ENCODE measurements around the gene TMEM125. TPM values are rescaled to one million over a fixed set of nuclear protein-coding genes. Genes with fewer than 3 reads are reported as not detected.

Gene TMEM125
- total RNA-seq, 4 donors from 2014 or later, result 19.7 to 66.8 (median 51.2) TPM

DNA sequence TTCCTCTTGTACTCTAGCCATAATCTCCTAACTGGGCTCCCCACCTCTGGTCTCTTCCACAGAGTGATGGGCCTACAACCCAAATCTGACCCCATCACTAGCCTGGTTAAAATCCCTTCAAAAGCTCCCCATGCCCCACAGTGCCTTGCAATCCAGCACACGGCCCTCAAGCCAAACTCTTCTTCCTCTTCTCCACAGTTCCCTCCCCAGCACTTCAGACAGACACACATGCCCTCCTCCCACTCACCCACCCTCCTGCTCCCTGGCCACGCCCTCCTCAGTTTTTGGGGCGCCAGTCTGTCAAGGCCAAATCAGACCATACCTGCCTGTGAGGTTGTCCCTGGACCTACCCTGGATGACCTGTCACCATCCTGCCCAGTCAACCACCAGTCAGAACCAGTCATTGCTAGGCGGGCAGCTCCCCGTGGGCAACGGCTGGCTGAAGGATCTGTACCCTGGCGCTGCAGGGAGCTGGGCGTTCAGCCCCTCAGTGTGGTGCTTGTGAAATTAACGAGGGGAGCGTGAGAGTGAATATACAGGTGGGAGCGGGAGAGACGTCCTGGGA, 14.8 kb downstream of the TMEM125 start:
- DNase-seq, result no peak
- 54% methylated on average over 12 of the region's 12 CpGs; no CpG with 5 or more reads in 1 of the 2 donors for WGBS, 2 donors (ENCODE audit: low coverage in 1 of 2)
- Histone ChIP-seq H3K4me3 (peak overlapping the region in 3 of 4 donors; percentile 37 to 47 (median 43)), H3K4me1 (peaks cover 0 to 13% (median 7%) of the 10 kb centered on the region in 4 donors), H3K27me3 (no peaks in the 10 kb centered on the region), H3K27ac (peak overlapping the region; percentile 77 to 85 (median 82)), H3K9me3 (no peaks in the 10 kb centered on the region), H3K36me3 (no peaks in the 10 kb centered on the region)
- no peak for TF ChIP-seq POLR2AphosphoS5 (IDR thresholded peaks at IDR 0.05)
- TF ChIP-seq EP300 (IDR thresholded peaks at IDR 0.05; ENCODE audit: low read depth), result no peak
- TF ChIP-seq POLR2A (IDR thresholded peaks at IDR 0.05), result no peak
- TF ChIP-seq, protein P1, sequence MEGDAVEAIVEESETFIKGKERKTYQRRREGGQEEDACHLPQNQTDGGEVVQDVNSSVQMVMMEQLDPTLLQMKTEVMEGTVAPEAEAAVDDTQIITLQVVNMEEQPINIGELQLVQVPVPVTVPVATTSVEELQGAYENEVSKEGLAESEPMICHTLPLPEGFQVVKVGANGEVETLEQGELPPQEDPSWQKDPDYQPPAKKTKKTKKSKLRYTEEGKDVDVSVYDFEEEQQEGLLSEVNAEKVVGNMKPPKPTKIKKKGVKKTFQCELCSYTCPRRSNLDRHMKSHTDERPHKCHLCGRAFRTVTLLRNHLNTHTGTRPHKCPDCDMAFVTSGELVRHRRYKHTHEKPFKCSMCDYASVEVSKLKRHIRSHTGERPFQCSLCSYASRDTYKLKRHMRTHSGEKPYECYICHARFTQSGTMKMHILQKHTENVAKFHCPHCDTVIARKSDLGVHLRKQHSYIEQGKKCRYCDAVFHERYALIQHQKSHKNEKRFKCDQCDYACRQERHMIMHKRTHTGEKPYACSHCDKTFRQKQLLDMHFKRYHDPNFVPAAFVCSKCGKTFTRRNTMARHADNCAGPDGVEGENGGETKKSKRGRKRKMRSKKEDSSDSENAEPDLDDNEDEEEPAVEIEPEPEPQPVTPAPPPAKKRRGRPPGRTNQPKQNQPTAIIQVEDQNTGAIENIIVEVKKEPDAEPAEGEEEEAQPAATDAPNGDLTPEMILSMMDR (IDR thresholded peaks at IDR 0.05), result no peak
- intact Hi-C loops (cut with DNase I; ENCODE audit: low total_unique reads) (no loop called here), in situ Hi-C loops (cut with MboI; ENCODE audit: low pct_ligation_motif_present in 1 of 4, low pct_unique_long_range_greater_than_20kb in 1 of 4, low sequenced_read_pairs in 3 of 4) (no loop called here)

DNA sequence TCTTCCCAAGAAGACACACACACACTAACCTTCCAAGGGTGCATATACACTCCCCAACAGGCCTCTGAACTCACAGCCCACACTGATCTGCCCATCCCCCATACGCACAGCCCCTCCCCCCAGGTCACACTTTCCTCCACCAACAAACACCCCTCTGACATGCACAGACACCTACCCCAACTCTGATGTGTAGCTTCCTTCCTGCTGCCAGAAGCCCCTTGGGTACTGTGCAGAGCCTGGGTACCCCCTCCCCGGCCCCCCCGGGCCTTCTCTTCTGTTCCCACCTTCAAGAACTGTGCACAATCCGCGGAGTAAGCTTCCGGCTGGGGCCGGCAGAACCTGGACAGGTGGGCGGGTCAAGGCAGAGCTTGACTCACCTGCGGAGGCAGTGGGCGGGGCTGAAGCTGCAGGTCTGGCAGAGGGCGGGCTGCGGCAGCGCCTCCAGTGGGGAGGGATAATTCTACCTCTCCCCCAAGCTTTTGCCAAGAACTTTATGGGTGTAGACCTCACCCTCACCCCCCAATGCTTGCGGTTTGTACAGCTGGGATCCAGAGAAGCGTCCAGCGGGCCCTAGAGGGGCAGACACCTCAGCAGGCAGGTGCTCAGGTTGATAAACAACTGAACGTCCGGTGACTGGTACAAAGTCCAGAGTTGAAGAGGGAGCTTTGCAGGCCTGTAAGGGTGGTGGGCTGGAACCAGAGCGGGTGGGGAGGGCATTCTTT, 15.6 kb downstream of the TMEM125 start, which contains the start of gene C1orf210:
C1orf210 (minus strand) TSS at position 313 of the 722 bp plus-strand sequence. CDS start 2,311 bp downstream, outside the sequence.
- peak; percentile 74 for TF ChIP-seq POLR2A (IDR thresholded peaks at IDR 0.05)
- TF ChIP-seq POLR2AphosphoS5 (IDR thresholded peaks at IDR 0.05), result peak in 2 of 3 donors; percentile 71 to 76
- TF ChIP-seq, protein P1 (IDR thresholded peaks at IDR 0.05), result peak; percentile 10 to 60 (median 33)
- no peak for TF ChIP-seq EP300 (IDR thresholded peaks at IDR 0.05; ENCODE audit: low read depth)
- H3K27me3 ChIP-seq, result no peaks in the 10 kb centered on the region
- no peaks in the 10 kb centered on the region for H3K36me3 ChIP-seq
- in situ Hi-C loops (cut with MboI; ENCODE audit: low pct_ligation_motif_present in 1 of 4, low pct_unique_long_range_greater_than_20kb in 1 of 4, low sequenced_read_pairs in 3 of 4), result no loop called here
- no peaks in the 10 kb centered on the region for H3K9me3 ChIP-seq
- WGBS, 2 donors (ENCODE audit: low coverage in 1 of 2), result 23 to 42% methylated on average over 4 to 19 of the region's 19 CpGs
- H3K27ac ChIP-seq, result peak within 1 kb of the TSS; percentile 77 to 85 (median 82)
- peak; percentile 93 for DNase-seq
- H3K4me1 ChIP-seq, result peaks cover 0 to 15% (median 7%) of the 10 kb centered on the region in 4 donors
- peak within 1 kb of the TSS in 3 of 4 donors; percentile 37 to 47 (median 43) for H3K4me3 ChIP-seq
- intact Hi-C loops (cut with DNase I; ENCODE audit: low total_unique reads), result no loop called here

DNA sequence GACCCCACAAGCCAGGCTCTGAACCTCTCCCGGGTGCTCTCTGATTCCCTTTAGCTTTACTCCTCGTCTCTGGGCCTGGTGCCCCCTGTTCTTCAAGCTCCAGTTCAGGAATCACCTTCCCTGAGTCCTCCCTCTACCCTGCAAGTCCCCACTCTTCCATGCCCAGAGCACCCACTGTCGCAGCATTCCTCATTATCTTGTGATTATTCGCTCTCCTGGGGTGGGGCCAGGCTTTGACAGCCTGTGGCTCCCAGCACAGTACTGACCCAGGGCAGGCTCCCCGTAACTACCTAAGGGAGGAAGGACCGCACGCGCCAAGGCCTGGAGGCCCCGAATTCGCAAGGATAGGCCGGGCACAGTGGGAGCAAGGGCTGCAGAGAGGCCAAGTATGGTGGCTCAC, 16.3 kb downstream of the TMEM125 start:
- intact Hi-C loops (cut with DNase I; ENCODE audit: low total_unique reads), result no loop called here
- 80% methylated on average over 11 of the region's 11 CpGs; no CpG with 5 or more reads in 1 of the 2 donors for WGBS, 2 donors (ENCODE audit: low coverage in 1 of 2)

DNA sequence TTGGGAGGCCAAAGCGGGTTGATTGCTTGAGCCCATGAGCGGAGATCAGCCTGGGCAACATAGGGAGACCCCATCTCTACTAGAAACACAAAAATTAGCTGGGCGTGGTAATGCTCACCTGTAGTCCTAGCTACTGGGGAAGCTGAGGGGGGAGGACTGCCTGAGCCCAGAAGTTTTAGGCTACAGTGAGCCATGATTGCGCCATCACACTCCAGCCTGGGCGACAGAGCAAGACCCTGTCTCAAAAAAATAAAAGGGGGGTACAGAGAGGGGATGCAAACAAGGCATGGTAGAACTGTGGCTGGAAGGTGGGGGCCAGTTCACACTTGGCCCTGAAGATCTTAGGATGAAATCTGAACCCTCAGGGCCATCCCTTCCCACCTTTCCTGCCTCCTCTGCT, 16.8 kb downstream of the TMEM125 start:
- 80 to 94% methylated on average over 2 to 5 of the region's 5 CpGs for WGBS, 2 donors (ENCODE audit: low coverage in 1 of 2)

More for the DNA sequence above, 16.3 kb downstream of the TMEM125 start:
- Histone ChIP-seq H3K27ac (peak overlapping the region; percentile 77 to 85 (median 82)), H3K4me1 (peaks cover 0 to 20% (median 7%) of the 10 kb centered on the region in 4 donors), H3K4me3 (peak overlapping the region in 2 of 4 donors; percentile 37 to 47), H3K9me3 (no peaks in the 10 kb centered on the region), H3K27me3 (no peaks in the 10 kb centered on the region), H3K36me3 (no peaks in the 10 kb centered on the region)
- peak; percentile 18 for DNase-seq
- in situ Hi-C loops (cut with MboI; ENCODE audit: low pct_ligation_motif_present in 1 of 4, low pct_unique_long_range_greater_than_20kb in 1 of 4, low sequenced_read_pairs in 3 of 4), result no loop called here
- TF ChIP-seq EP300 (IDR thresholded peaks at IDR 0.05; ENCODE audit: low read depth), result no peak
- TF ChIP-seq, protein P1 (IDR thresholded peaks at IDR 0.05), result no peak
- no peak for TF ChIP-seq POLR2AphosphoS5 (IDR thresholded peaks at IDR 0.05)
- TF ChIP-seq POLR2A (IDR thresholded peaks at IDR 0.05), result no peak

More for the DNA sequence above, 16.8 kb downstream of the TMEM125 start:
- Histone ChIP-seq H3K36me3 (no peaks in the 10 kb centered on the region), H3K4me3 (no peak overlapping the region), H3K27ac (peak overlapping the region; percentile 77 to 85 (median 82)), H3K4me1 (peaks cover 0 to 20% (median 7%) of the 10 kb centered on the region in 4 donors), H3K9me3 (no peaks in the 10 kb centered on the region), H3K27me3 (no peaks in the 10 kb centered on the region)
- TF ChIP-seq EP300 (IDR thresholded peaks at IDR 0.05; ENCODE audit: low read depth), result no peak
- no peak for TF ChIP-seq POLR2A (IDR thresholded peaks at IDR 0.05)
- TF ChIP-seq, protein P1 (IDR thresholded peaks at IDR 0.05), result no peak
- TF ChIP-seq POLR2AphosphoS5 (IDR thresholded peaks at IDR 0.05), result no peak
- in situ Hi-C loops (cut with MboI; ENCODE audit: low pct_ligation_motif_present in 1 of 4, low pct_unique_long_range_greater_than_20kb in 1 of 4, low sequenced_read_pairs in 3 of 4), result no loop called here
- intact Hi-C loops (cut with DNase I; ENCODE audit: low total_unique reads), result no loop called here
- no peak for DNase-seq

Data from transverse colon (tissue), 4 donors.